PFSK-1 (cell line): ENCODE measurements around the gene ERLEC1.

ENCODE experiments used
- POLR2AphosphoS5 ChIP-seq: IDR thresholded peaks from 2 replicates; pipeline ENCODE4 v1.6.1; 2012; ENCODE audit warnings: low read depth, mild to moderate bottlenecking, control low read depth, low read length, moderate library complexity
- SIN3A ChIP-seq: IDR thresholded peaks from 2 replicates; pipeline ENCODE4 v1.6.1; 2012; ENCODE audit warnings: mild to moderate bottlenecking, low read length, moderate library complexity, borderline replicate concordance; ENCODE audit not compliant: insufficient read depth
- TAF1 ChIP-seq: IDR thresholded peaks from 2 replicates; pipeline ENCODE4 v1.6.1; 2012; ENCODE audit warnings: low read length, control low read depth, borderline replicate concordance; ENCODE audit not compliant: insufficient read depth

- no peak for TF ChIP-seq TAF1
- TF ChIP-seq POLR2AphosphoS5 = no peak
- no peak for TF ChIP-seq SIN3A
Observed at GRCh38 chr2:53777134-53777533, 9.7 kb upstream of the ERLEC1 start.
